Fibroblast of lung (primary cell): Measurements from ENCODE around the gene COL2A1. TPM values are rescaled to one million over a fixed set of nuclear protein-coding genes. Genes with fewer than 3 reads are reported as not detected.

ENCODE experiments used
- DNase-seq, 2 donors: peaks; one replicate each; pipeline versions ENCODE4 v3.0.0 to v3.0.0-alpha.2; 2010; ENCODE audit warnings: low read depth in 2 of 2
- H2AFZ ChIP-seq: 2 replicates; pipeline ENCODE4 v1.5.1; 2012; ENCODE audit warnings: low read length, control low read depth, inconsistent platforms
- H3K27ac ChIP-seq: 2 replicates; pipeline ENCODE4 v1.5.1; 2011; ENCODE audit warnings: low read length, control low read depth; ENCODE audit not compliant: insufficient read depth
- H3K27me3 ChIP-seq: 2 replicates; pipeline ENCODE4 v1.5.1; 2011; ENCODE audit warnings: mild to moderate bottlenecking, low read length; ENCODE audit not compliant: control insufficient read depth, insufficient read depth
- H3K36me3 ChIP-seq: 2 replicates; pipeline ENCODE4 v1.5.1; 2011; ENCODE audit warnings: low read length; ENCODE audit not compliant: control insufficient read depth, insufficient read depth
- H3K4me1 ChIP-seq: 2 replicates; pipeline ENCODE4 v1.5.1; 2011; ENCODE audit warnings: low read length; ENCODE audit not compliant: control insufficient read depth, insufficient read depth; ENCODE audit errors: extremely low read depth
- H3K4me2 ChIP-seq: 2 replicates; pipeline ENCODE4 v1.5.1; 2011; ENCODE audit warnings: low read length, control low read depth; ENCODE audit not compliant: insufficient read depth; ENCODE audit errors: extremely low read depth
- H3K4me3 ChIP-seq, 4 experiments: fragments of 200-600 bp in 1 of 4; sonication (generic) in 1 of 4; replicated peaks in 1 of 4; 2 replicates each; pipeline ENCODE4 v1.5.1; 2011 to 2016; ENCODE audit warnings: low read length in 4 of 4, low read depth in 3 of 4, mild to moderate bottlenecking in 3 of 4, control low read depth in 2 of 4, inconsistent platforms in 1 of 4, mixed read lengths in 1 of 4; ENCODE audit not compliant: insufficient read depth in 1 of 4; ENCODE audit errors: control extremely low read depth in 1 of 4
- H3K79me2 ChIP-seq: 2 replicates; pipeline ENCODE4 v1.5.1; 2012; ENCODE audit warnings: mild to moderate bottlenecking, low read length, inconsistent platforms; ENCODE audit not compliant: control insufficient read depth, insufficient read depth
- H3K9ac ChIP-seq: 2 replicates; pipeline ENCODE4 v1.5.1; 2011; ENCODE audit warnings: mild to moderate bottlenecking, low read length, control low read depth; ENCODE audit not compliant: insufficient read depth
- H3K9me3 ChIP-seq: 2 replicates; pipeline ENCODE4 v1.5.1; 2012; ENCODE audit warnings: low read depth, low read length; ENCODE audit not compliant: control insufficient read depth, insufficient read depth
- H4K20me1 ChIP-seq: 2 replicates; pipeline ENCODE4 v1.5.1; 2011; ENCODE audit warnings: low read length; ENCODE audit not compliant: control insufficient read depth, insufficient read depth; ENCODE audit errors: extremely low read depth
- EZH2 ChIP-seq: IDR thresholded peaks from 2 replicates; pipeline ENCODE4 v1.5.1; 2012; ENCODE audit warnings: low read length, control low read depth, mild to moderate bottlenecking; ENCODE audit errors: missing control alignments
- polyA plus RNA-seq, 2 donors: library from polyadenylated mRNA; depleted of rRNA in 1 of 2; stranded (reverse) in 1 of 2; unstranded in 1 of 2; fragments of >200 nt; gene quantifications; 2 replicates each; pipeline ENCODE4 v1.2.1, GENCODE V29; 2011 to 2012; ENCODE audit warnings: missing spikeins in 1 of 2
- total RNA-seq: library from RNA; depleted of rRNA; stranded (reverse); fragments of >200 nt; gene quantifications from 2 replicates; pipeline ENCODE4 v1.2.1, GENCODE V29; 2014
- TF ChIP-seq, protein P1 (sequence below), 2 donors: IDR thresholded peaks in 1 of 2; conservative IDR thresholded peaks in 1 of 2; 1 replicate in 1 of 2; 2 replicates in 1 of 2; pipeline ENCODE4 v1.5.1; 2011 to 2012; ENCODE audit warnings: low read length in 2 of 2, control low read depth in 1 of 2, inconsistent platforms in 1 of 2, low read depth in 1 of 2, mild to moderate bottlenecking in 1 of 2

COL2A1 gene
- total and polyA plus RNA-seq, 2 donors (not counting 1 experiment from before 2014, with no cell fraction given) = not detected

DNA sequence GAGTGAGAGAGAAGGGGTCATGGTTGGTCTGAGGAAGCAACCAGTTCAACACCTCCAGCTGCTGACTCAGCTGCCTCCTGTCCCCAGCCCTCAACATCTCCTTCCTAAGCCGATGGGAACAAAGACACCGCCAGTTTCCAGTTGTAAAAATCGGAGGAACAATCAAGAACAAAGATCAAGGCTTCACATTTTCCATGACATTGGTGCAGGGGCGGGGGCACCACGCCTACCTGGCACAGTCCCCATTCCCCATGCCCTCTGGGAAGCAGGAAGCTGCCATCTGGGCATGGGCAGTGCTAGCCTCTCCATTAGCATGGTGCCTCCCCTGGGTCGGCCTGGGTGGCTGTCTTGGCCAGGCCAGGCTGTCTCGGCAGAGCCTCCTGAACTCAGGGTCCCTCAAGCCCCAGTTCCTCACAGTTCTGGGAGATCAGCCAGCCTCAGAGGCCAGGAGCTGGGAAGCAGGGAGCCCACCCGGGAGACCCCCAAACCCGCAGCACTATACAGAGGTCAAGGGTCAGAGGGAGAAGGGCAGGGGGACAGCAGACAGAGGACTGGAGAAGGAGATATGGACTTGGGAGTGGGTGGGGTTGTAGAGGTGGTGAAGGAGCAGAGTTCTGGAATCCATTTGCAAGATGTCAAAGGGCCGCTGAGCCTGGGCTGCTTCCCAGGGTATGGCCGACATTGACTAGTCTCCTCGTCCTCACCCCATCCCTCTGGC lies 60.5 kb downstream of the COL2A1 start:
- TF ChIP-seq, protein P1, sequence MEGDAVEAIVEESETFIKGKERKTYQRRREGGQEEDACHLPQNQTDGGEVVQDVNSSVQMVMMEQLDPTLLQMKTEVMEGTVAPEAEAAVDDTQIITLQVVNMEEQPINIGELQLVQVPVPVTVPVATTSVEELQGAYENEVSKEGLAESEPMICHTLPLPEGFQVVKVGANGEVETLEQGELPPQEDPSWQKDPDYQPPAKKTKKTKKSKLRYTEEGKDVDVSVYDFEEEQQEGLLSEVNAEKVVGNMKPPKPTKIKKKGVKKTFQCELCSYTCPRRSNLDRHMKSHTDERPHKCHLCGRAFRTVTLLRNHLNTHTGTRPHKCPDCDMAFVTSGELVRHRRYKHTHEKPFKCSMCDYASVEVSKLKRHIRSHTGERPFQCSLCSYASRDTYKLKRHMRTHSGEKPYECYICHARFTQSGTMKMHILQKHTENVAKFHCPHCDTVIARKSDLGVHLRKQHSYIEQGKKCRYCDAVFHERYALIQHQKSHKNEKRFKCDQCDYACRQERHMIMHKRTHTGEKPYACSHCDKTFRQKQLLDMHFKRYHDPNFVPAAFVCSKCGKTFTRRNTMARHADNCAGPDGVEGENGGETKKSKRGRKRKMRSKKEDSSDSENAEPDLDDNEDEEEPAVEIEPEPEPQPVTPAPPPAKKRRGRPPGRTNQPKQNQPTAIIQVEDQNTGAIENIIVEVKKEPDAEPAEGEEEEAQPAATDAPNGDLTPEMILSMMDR (conservative IDR thresholded peaks at IDR 0.05 in 1 of 2, IDR thresholded peaks at IDR 0.05 in 1 of 2; ENCODE audit: low read depth in 1 of 2, low read length in 2 of 2) = no peak
- TF ChIP-seq EZH2 = no peak
- H3K9ac ChIP-seq = no peak overlapping the region
- H2AFZ ChIP-seq = no peak overlapping the region

GRCh38 chr12:47942614-47943225 lies 61.6 kb downstream of the COL2A1 start:
- H3K27me3 ChIP-seq = no peaks in the 10 kb centered on the region
- no peak for DNase-seq
- no peaks in the 10 kb centered on the region for H3K79me2 ChIP-seq
- H3K4me1 ChIP-seq = peaks cover 14% of the 10 kb centered on the region
- H3K9me3 ChIP-seq = no peaks in the 10 kb centered on the region
- no peak overlapping the region for H3K27ac ChIP-seq
- H2AFZ ChIP-seq = no peak overlapping the region
- no peak overlapping the region for H3K4me3 ChIP-seq
- no peaks in the 10 kb centered on the region for H3K36me3 ChIP-seq
- H3K4me2 ChIP-seq = no peak overlapping the region
- H3K9ac ChIP-seq = no peak overlapping the region
- TF ChIP-seq EZH2 = no peak
- TF ChIP-seq, protein P1 (conservative IDR thresholded peaks at IDR 0.05 in 1 of 2, IDR thresholded peaks at IDR 0.05 in 1 of 2; ENCODE audit: low read depth in 1 of 2, low read length in 2 of 2) = no peak
- H4K20me1 ChIP-seq = no peaks in the 10 kb centered on the region

More for the DNA sequence above, 60.5 kb downstream of the COL2A1 start:
- DNase-seq = no peak
- Histone ChIP-seq H3K27me3 (no peaks in the 10 kb centered on the region), H3K79me2 (no peaks in the 10 kb centered on the region), H3K4me1 (peaks cover 14% of the 10 kb centered on the region), H4K20me1 (no peaks in the 10 kb centered on the region), H3K4me2 (no peak overlapping the region), H3K36me3 (no peaks in the 10 kb centered on the region), H3K4me3 (no peak overlapping the region), H3K9me3 (no peaks in the 10 kb centered on the region), H3K27ac (no peak overlapping the region)

- H3K9me3 ChIP-seq = no peaks in the 10 kb centered on the region
- TF ChIP-seq, protein P1 (conservative IDR thresholded peaks at IDR 0.05 in 1 of 2, IDR thresholded peaks at IDR 0.05 in 1 of 2; ENCODE audit: low read depth in 1 of 2, low read length in 2 of 2) = peak in 1 of 2 donors; percentile 20
- no peak for TF ChIP-seq EZH2
- no peaks in the 10 kb centered on the region for H3K79me2 ChIP-seq
- no peak overlapping the region for H3K9ac ChIP-seq
- H2AFZ ChIP-seq = no peak overlapping the region
- no peak for DNase-seq
- H3K4me1 ChIP-seq = peaks cover 8% of the 10 kb centered on the region
- no peaks in the 10 kb centered on the region for H4K20me1 ChIP-seq
- H3K27ac ChIP-seq = no peak overlapping the region
- H3K4me3 ChIP-seq = no peak overlapping the region
- no peak overlapping the region for H3K4me2 ChIP-seq
- no peaks in the 10 kb centered on the region for H3K27me3 ChIP-seq
- H3K36me3 ChIP-seq = no peaks in the 10 kb centered on the region
These were observed 62.2 kb downstream of the COL2A1 start for GRCh38 chr12:47941871-47942613.
